PC-3 (cell line): ENCODE results near the gene PPIF. TPM values are rescaled to one million over a fixed set of nuclear protein-coding genes. Genes with fewer than 3 reads are reported as not detected.

ENCODE experiments used
- ATAC-seq: fragments of 200-7000 bp; cut with Tn5 transposase; 2 replicates; pipeline ENCODE4 v1.9.1; 2020; ENCODE audit warnings: mild to moderate bottlenecking, moderate library complexity
- BruUV-seq: library from RNA; stranded (reverse); fragments of 400-500 nt; replicated peaks from 2 replicates; lab custom pipeline; 2021; lab: Mats Ljungman, UMichigan
- CTCF ChIA-PET: fragments of 300-600 bp; sonication (Branson Sonifier 250); formaldehyde crosslinking; loops from one replicate; lab custom pipeline; 2022; ENCODE audit warnings: antibody characterized with exemption; lab: Charles Lee
- POLR2A ChIA-PET: fragments of 300-600 bp; sonication (Branson Sonifier 250); formaldehyde crosslinking; loops from one replicate; lab custom pipeline; 2022; ENCODE audit warnings: antibody characterized with exemption; ENCODE audit not compliant: unreplicated experiment; lab: Charles Lee
- DNase-seq: peaks from one replicate; pipeline ENCODE4 v3.0.0-alpha.2; 2015
- H2AFZ ChIP-seq: fragments of 300-600 bp; sonication (generic); 2 replicates; pipeline ENCODE4 v1.6.0; 2016; ENCODE audit warnings: antibody characterized with exemption, low read length
- H3F3A ChIP-seq: fragments of 300-600 bp; sonication (generic); one replicate; pipeline ENCODE4 v1.6.0; 2017; ENCODE audit warnings: antibody characterized with exemption, low read length, control low read depth, mild to moderate bottlenecking; ENCODE audit not compliant: unreplicated experiment
- H3K27ac ChIP-seq: fragments of 300-600 bp; sonication (generic); 2 replicates; pipeline ENCODE4 v1.5.1; 2016; ENCODE audit warnings: mild to moderate bottlenecking, low read length
- H3K27me3 ChIP-seq: fragments of 300-600 bp; sonication (generic); 2 replicates; pipeline ENCODE4 v1.6.1; 2016; ENCODE audit warnings: low read length, mixed read lengths
- H3K36me3 ChIP-seq: fragments of 300-600 bp; sonication (generic); 2 replicates; pipeline ENCODE4 v1.6.1; 2016; ENCODE audit warnings: low read depth, mixed run types, low read length, mixed read lengths
- H3K4me1 ChIP-seq: fragments of 300-600 bp; sonication (generic); 2 replicates; pipeline ENCODE4 v1.5.1; 2016; ENCODE audit warnings: low read length; ENCODE audit not compliant: insufficient read depth
- H3K4me2 ChIP-seq: fragments of 300-600 bp; sonication (generic); 2 replicates; pipeline ENCODE4 v1.6.0; 2016; ENCODE audit warnings: low read length
- H3K4me3 ChIP-seq: fragments of 300-600 bp; sonication (generic); 2 replicates; pipeline ENCODE4 v1.5.1; 2016; ENCODE audit warnings: mild to moderate bottlenecking, low read length, mixed read lengths
- H3K79me2 ChIP-seq: fragments of 300-600 bp; sonication (generic); 2 replicates; pipeline ENCODE4 v1.6.1; 2017; ENCODE audit warnings: low read length, mixed read lengths
- H3K9ac ChIP-seq: fragments of 300-600 bp; sonication (generic); 2 replicates; pipeline ENCODE4 v1.6.0; 2016; ENCODE audit warnings: mild to moderate bottlenecking, low read length
- H3K9me2 ChIP-seq: fragments of 300-600 bp; sonication (generic); replicated peaks from 2 replicates; pipeline ENCODE4 v1.6.1; 2016; ENCODE audit warnings: mixed run types, low read length, mixed read lengths
- H3K9me3 ChIP-seq: fragments of 300-600 bp; sonication (generic); 2 replicates; pipeline ENCODE4 v1.6.1; 2016; ENCODE audit warnings: low read length, mixed read lengths
- H4K20me1 ChIP-seq: fragments of 300-600 bp; sonication (generic); 2 replicates; pipeline ENCODE4 v1.6.1; 2016; ENCODE audit warnings: low read length, mixed read lengths
- EZH2 ChIP-seq: fragments of 300-600 bp; sonication (generic); IDR thresholded peaks from one replicate; pipeline ENCODE4 v1.6.1; 2017; ENCODE audit warnings: antibody characterized with exemption, mild to moderate bottlenecking, low read length; ENCODE audit not compliant: unreplicated experiment
- EZH2phosphoT487 ChIP-seq: fragments of 300-600 bp; sonication (generic); IDR thresholded peaks from 2 replicates; pipeline ENCODE4 v1.6.1; 2018; ENCODE audit warnings: mild to moderate bottlenecking, antibody characterized with exemption, low read length, borderline replicate concordance
- intact Hi-C: fragments of 100-400 bp; cut with micrococcal nuclease; formaldehyde crosslinking; loops from 2 replicates; pipeline ENCODE4 v1.9.0; 2023
- total RNA-seq: library from RNA; depleted of rRNA; stranded (reverse); fragments of >200 nt; gene quantifications from 2 replicates; pipeline ENCODE4 v1.2.3, GENCODE V29; 2014
- TF ChIP-seq, protein P1 (sequence below): fragments of 300-600 bp; sonication (generic); conservative IDR thresholded peaks from 2 replicates; pipeline ENCODE4 v1.5.1; 2017; ENCODE audit warnings: antibody characterized with exemption, low read depth, mild to moderate bottlenecking, low read length

The PPIF gene
- total RNA-seq, 1 experiment from 2014 or later, result 381 TPM

- H3K9me2 ChIP-seq, result no peaks in the 10 kb centered on the region
- CTCF ChIA-PET, result interaction anchor here (0.7 kb wide), 1 partner anchor 1762 kb away, joined by 4 read pairs; no protein-coding TSS in a partner anchor
- no TSS peak for BruUV-seq
- H3K4me1 ChIP-seq, result peaks cover 66% of the 10 kb centered on the region
- H3K36me3 ChIP-seq, result peaks cover 4% of the 10 kb centered on the region; the same call in 1 of the 2 replicates
- no peak for ATAC-seq
- no peak overlapping the region for H3K4me3 ChIP-seq
- H2AFZ ChIP-seq, result no peak overlapping the region
- no peak for DNase-seq
- TF ChIP-seq EZH2 (no peak), EZH2phosphoT487 (no peak)
- TF ChIP-seq, protein P1, sequence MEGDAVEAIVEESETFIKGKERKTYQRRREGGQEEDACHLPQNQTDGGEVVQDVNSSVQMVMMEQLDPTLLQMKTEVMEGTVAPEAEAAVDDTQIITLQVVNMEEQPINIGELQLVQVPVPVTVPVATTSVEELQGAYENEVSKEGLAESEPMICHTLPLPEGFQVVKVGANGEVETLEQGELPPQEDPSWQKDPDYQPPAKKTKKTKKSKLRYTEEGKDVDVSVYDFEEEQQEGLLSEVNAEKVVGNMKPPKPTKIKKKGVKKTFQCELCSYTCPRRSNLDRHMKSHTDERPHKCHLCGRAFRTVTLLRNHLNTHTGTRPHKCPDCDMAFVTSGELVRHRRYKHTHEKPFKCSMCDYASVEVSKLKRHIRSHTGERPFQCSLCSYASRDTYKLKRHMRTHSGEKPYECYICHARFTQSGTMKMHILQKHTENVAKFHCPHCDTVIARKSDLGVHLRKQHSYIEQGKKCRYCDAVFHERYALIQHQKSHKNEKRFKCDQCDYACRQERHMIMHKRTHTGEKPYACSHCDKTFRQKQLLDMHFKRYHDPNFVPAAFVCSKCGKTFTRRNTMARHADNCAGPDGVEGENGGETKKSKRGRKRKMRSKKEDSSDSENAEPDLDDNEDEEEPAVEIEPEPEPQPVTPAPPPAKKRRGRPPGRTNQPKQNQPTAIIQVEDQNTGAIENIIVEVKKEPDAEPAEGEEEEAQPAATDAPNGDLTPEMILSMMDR, result no peak
- H3K27ac ChIP-seq, result no peak overlapping the region
- H4K20me1 ChIP-seq, result no peaks in the 10 kb centered on the region
- no peak overlapping the region for H3K4me2 ChIP-seq
- no peak overlapping the region for H3K9ac ChIP-seq
- POLR2A ChIA-PET, result no interaction called here
- intact Hi-C loops, result no loop called here
- H3K9me3 ChIP-seq, result no peaks in the 10 kb centered on the region
- peaks cover 17% of the 10 kb centered on the region for H3F3A ChIP-seq
- H3K79me2 ChIP-seq, result no peaks in the 10 kb centered on the region
- H3K27me3 ChIP-seq, result no peaks in the 10 kb centered on the region
Measured at GRCh38 chr10:79319115-79319771, 28.0 kb upstream of the PPIF start.

- H3K36me3 ChIP-seq, result peaks cover 3% of the 10 kb centered on the region; the same call in 1 of the 2 replicates
- H3K27me3 ChIP-seq, result no peaks in the 10 kb centered on the region
- H3K4me2 ChIP-seq, result peak overlapping the region; percentile 10
- BruUV-seq, result no TSS peak
- H3K9ac ChIP-seq, result peak overlapping the region; percentile 14; the same call in 1 of the 2 replicates
- no peaks in the 10 kb centered on the region for H3K79me2 ChIP-seq
- CTCF ChIA-PET, result interaction anchor here (0.6 kb wide), 1 partner anchor 12 kb away, joined by 3 read pairs; no protein-coding TSS in a partner anchor
- H3K4me1 ChIP-seq, result peaks cover 66% of the 10 kb centered on the region
- peaks cover 17% of the 10 kb centered on the region for H3F3A ChIP-seq
- H3K9me3 ChIP-seq, result no peaks in the 10 kb centered on the region
- ATAC-seq, result no peak
- H3K9me2 ChIP-seq, result no peaks in the 10 kb centered on the region
- no peak overlapping the region for H3K4me3 ChIP-seq
- DNase-seq, result no peak
- POLR2A ChIA-PET, result no interaction called here
- intact Hi-C loops, result loop anchor here (10.0 kb wide), 1 partner anchor 346 kb away; no protein-coding TSS in a partner anchor
- H4K20me1 ChIP-seq, result no peaks in the 10 kb centered on the region
- TF ChIP-seq, protein P1, result no peak
- peak overlapping the region; percentile 69 for H3K27ac ChIP-seq
- H2AFZ ChIP-seq, result no peak overlapping the region
Measured at GRCh38 chr10:79320316-79320715, 27.0 kb upstream of the PPIF start.
